Stimulated activated CD4-positive, alpha-beta T cell treated with anti-CD3 and anti-CD28 coated beads, Interleukin-2, amount 100 ng/mL, for 4 hours (primary cell): Measurements from ENCODE around the gene PCGF1.
A peak's percentile ranks its signal among the peaks of the same experiment; 100 is the strongest.

Experiments used
- DNase-seq: peaks from one replicate; pipeline ENCODE4 v3.0.0-alpha.2; 2020; ENCODE audit warnings: low read depth

PCGF1 gene

GRCh38 chr2:74536166-74536950, 28.9 kb upstream of the PCGF1 start:
- no peak for DNase-seq

GRCh38 chr2:74535440-74535965, 28.0 kb upstream of the PCGF1 start:
- no peak for DNase-seq

DNA sequence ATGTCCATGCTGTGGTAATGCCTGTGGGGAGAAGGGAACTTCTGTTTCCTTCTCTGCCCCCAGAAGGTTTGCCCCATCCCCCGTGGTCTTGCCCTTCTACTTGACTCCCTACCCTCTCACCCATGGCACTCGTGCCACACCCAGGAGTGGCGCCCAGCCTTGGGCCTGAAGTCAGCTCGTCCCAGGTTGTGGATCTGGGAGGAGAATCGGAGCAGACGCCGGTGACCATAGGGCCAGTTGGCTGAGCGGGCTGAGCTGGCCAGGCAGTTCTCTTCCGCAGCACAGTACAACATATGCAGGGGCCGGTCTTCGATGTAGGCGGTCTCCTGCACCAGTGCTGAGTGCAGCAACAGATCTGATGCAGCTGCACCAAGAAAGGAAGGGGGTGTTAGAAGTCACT, 26.9 kb upstream of the PCGF1 start:
- DNase-seq, result no peak

DNA sequence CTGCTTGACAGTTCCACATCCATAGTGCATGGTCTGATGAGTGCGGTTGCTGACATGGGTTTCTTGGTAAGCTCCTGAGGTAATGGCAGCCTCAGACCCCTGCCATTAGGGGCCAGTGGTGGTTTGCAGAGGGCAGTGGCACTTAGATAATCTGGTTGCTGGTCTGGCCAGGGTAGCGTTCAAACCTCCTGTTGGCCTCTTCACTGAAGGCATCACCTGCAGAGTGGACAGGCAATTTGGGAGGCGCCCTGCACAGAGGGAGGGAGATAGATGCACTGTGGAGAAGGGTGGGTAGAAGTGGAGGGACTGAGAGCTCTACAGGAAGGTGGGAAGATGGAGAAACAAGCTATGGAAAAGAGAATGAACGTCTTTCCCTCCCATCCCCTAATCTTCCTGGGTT, 26.0 kb upstream of the PCGF1 start:
- no peak for DNase-seq

DNA sequence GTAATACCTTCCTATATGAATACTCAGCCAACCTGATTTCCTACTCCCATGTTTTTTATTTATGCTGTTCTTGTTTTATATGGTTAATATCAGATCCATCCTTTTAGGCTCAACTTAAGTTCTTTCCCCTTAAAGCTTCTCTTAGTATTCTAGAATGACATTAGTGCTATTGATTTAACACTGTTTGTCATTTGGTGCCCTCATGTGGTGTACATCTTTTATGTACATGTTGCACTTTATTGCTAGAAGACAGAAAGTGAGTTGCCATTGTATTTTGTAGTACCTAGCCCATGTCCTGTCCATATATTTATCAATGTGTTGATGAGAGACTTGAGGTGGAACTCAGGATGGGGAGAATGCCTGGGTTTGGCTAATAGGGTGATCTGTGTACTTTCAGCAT, 24.7 kb upstream of the PCGF1 start:
- no peak for DNase-seq

GRCh38 chr2:74531666-74532065, 24.2 kb upstream of the PCGF1 start:
- DNase-seq, result no peak

- DNase-seq, result no peak
Observed at GRCh38 chr2:74530239-74531187, 23.0 kb upstream of the PCGF1 start.

DNA sequence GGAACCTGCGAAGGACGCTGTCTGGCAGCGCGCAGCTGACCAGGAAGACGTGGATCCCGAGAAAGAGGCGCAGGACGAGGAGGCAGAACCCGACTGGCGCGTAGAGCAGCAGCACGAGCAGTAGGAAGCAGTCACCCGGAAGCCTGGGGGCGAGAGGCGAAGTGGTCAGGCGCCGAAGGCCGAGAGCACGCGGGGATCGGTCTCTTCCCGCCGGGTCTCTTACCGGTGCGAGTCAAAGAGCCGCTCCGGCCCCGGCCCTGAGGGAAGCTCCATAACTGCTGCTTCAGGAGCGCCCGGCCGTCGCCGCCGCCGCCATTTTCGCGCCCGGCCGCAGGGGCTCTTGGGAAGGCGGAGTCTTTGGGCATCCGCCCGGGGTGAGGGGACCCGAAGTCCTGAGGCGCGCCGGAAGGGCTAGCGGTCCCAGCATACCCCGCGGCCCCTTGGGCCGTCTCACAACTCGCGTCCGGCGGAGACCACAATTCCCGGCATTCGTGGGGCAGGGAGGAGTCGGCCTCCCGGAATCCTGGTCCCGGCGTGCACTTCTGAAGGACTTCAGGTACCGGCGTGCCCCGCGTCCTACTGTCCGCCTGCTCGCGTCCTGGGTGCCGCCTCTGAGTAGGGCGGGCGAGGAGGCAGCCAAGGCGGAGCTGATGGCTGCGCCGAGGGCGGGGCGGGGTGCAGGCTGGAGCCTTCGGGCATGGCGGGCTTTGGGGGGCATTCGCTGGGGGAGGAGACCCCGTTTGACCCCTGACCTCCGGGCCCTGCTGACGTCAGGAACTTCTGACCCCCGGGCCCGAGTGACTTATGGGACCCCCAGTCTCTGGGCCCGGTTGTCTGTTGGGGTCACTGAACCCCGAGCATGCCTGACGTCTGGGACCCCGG, 22.1 kb upstream of the PCGF1 start, which contains the start of the genes AUP1 and HTRA2:
Gene AUP1 (minus strand): TSS at position 350 of the 882 bp plus-strand sequence. CDS start 77 bp downstream, at position 273.
Gene HTRA2 (plus strand): TSS at position 577 of the 882 bp plus-strand sequence. CDS start 74 bp downstream, at position 651.
- peak; percentile 79 for DNase-seq

DNA sequence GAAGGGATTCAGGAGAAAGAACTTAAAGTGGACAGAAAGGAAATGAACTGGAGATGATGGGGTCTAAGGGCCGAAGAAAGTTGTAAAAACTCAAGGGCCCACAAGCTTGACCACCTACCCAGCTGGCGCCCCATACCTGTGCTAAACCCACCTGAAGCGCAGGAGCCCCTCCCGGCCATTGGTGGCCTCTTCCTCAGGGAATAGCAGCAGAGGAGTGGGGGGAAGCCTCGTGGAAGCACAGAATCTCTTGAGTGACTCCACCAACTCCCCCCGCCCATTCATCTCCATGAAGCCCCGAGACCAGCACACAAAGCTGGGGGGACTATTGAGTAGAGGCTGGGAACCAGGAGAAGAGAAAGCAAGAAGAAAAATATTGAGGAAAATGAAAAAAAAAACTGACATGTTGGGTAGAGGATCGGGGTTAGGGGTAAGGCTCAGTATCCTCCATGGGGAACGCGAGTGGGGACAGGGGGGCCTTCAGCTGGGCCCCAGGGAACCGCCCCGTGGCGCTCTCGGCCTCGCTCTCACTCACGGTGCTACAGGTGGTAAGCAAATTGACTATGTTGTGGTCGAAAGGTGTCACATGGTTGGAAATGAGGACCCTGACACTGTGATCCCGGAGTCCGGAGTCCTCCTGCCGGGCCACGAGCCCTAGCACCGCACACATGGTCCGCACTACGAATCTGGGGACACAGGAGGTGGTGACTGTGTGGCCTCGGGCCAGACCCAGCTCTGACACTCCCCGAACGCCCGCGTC, 21.3 kb upstream of the PCGF1 start:
- no peak for DNase-seq

DNA sequence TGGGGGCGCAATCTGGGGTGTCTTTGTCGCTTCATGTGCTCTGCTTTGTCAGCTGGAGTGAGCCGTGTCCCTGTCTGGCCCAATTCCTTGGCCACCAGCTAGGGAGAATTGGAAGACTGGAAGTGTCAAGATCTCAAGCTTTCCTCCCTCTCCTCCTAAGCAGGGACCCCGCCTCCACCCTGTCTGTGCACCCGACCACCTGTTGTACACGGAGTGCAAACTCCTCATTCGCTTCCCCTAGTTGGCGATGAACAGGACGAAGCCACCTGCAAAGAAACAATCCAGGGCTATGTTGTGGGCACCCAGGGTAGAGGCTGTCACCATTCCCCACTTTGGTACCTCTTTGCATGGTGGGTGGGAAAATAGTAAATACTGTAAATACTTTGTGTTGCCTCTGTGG, 20.2 kb upstream of the PCGF1 start:
- DNase-seq, result no peak

DNA sequence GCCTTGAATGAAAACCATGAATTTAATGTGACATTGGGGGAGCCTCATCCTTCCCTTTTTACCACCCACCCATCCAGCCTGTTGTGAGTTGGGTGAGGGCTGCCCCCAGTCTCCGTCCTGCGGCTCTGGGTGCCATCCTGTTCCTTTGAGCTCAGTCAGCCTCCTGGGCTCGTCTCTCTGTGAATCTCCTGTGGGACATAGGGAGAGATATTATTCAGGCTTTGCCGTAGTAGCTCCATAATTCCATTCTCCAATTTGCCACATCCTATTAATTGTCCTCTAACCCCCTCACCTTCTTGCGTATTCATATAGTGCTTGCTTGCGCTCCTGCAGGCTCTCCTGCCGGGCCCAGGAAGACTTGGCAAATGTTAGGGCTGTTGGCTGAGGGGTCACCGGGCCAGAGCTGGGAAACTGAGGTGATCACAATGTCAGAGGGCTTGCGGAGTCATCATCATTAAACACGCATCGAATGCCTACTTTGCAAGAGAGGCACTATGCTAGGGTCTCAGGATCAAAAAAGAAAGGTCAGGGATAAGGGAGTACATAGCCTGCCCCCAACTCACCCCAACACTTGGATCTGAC, 19.2 kb upstream of the PCGF1 start:
- no peak for DNase-seq

GRCh38 chr2:74525717-74526648, 18.5 kb upstream of the PCGF1 start, which contains the start of gene DQX1:
Gene DQX1, minus strand, starts transcription at chr2:74526231. Its CDS starts 502 bp downstream, at chr2:74525729.
- DNase-seq, result no peak

DNA sequence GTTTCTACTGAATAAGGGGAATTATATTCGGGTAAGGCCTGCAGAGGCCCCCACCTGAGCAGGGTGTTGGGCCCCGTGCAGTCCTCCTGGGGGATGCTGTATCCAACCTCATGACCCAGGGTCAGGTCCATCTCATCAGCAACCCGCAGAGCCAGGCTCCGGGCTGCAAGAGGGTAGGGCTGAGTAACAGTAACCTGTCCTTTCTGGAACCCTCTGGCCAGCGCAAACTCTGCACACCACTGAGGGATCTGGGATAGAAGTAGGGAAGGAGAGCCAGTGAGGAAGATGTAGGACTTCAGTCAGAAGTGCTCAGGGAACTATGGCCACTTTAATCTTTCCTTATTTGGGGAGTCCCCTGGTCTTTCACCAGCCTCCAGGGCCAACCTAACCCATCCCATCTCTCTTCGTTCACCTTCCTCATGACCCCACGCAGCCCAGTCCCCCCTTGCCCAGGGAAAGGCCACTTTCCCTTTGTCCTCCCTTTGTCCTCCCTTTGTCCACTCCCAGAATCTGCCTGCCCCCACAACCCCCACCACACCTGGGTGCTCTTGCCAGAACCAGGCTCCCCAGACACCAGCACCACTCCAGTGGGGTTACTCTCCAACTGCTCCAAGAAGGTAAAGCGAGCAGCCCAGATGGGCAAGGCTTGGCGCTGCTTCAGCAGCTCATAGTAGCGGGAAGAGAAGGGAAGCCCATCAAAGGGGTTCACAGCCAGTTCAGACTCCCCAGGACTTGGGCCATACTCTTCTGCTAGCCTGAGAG, 17.6 kb upstream of the PCGF1 start:
- DNase-seq, result no peak

DNA sequence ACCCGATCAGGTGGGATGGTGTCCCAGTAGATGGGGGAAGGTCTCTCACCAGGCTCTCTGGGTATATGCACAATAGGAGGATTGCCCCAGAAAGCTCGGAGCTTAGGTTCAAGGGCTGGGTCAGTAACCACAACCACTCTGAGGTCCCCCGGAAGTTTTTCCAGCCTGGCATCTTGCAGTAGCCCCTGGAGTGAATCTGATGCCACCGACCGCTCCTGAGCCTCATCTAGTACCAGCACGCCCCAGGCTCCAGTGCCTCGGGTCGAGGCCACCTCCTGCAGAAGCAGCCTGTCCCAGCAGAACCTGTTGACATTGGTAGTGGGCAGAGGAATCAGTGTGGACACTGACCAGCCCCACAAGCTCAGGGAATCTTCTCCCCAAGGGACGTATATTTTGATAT, 16.5 kb upstream of the PCGF1 start:
- no peak for DNase-seq

- DNase-seq, result no peak
Observed at GRCh38 chr2:74522516-74522915, 15.0 kb upstream of the PCGF1 start.

- no peak for DNase-seq
Observed at GRCh38 chr2:74516650-74517049, 9.2 kb upstream of the PCGF1 start.

DNA sequence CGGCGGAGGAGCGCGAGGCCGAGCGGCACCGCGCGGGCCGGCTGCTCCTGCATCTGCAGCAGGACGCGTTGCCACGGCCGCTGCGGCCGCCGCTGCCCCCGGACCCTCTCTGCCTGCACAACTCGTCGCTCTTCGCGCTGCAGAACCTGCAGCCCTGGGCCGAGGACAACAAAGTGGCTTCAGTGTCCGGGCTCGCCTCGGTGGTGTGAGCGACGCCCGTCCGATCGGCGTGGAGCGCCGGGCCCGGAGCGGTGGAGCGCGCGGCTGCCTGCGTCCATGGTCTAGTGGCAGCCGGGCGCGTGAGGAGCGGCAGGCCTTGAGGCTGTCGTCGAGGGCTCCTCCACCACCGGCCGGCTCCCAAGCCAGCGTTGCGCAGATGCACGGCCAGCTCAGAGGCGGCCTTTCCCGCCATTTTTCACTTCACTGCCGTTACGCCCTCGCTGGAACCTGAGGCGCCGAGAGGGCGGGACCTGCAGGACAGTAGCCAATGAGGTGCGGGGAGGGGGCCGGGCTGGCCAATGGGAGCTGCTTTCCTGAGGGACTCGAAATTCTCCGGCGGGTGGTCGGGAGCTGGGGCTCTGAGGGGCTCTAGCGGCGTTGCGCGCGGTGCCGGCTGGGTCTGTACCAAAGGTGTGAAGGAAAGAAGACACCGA, 8.6 kb upstream of the PCGF1 start:
- DNase-seq, result peak; percentile 69
